Testis (tissue), 3 donors: ENCODE measurements around the gene ZNF547. TPM values are rescaled to one million over a fixed set of nuclear protein-coding genes. Genes with fewer than 3 reads are reported as not detected.
A peak's percentile ranks its signal among the peaks of the same experiment; 100 is the strongest.

Experiments used
- DNase-seq: peaks from one replicate; pipeline ENCODE4 v3.0.0-alpha.2; 2019
- H3K27ac ChIP-seq, 2 donors: fragments of 200-600 bp; sonication (generic); one replicate each; pipeline ENCODE4 v1.5.1; 2019
- H3K27me3 ChIP-seq: fragments of 200-600 bp; sonication (generic); one replicate; pipeline ENCODE4 v1.5.1; 2019
- H3K36me3 ChIP-seq: fragments of 200-600 bp; sonication (generic); one replicate; pipeline ENCODE4 v1.5.1; 2017; ENCODE audit warnings: low read depth; ENCODE audit errors: missing control alignments
- H3K4me1 ChIP-seq: fragments of 200-600 bp; sonication (generic); one replicate; pipeline ENCODE4 v1.5.1; 2019
- H3K4me3 ChIP-seq, 2 donors: fragments of 200-600 bp; sonication (generic); one replicate each; pipeline ENCODE4 v1.5.1; 2017 to 2019
- H3K9me3 ChIP-seq: fragments of 200-600 bp; sonication (generic); one replicate; pipeline ENCODE4 v1.5.1; 2017
- POLR2A ChIP-seq: fragments of 450-650 bp; IDR thresholded peaks from one replicate; pipeline ENCODE4 v1.6.1; 2017; ENCODE audit warnings: antibody characterized with exemption, mild to moderate bottlenecking, moderate library complexity
- WGBS, 2 donors: methylation state at CpG; one replicate each; pipeline ENCODE4 v1.1.5; 2018; 5-methylcytosine and 5-hydroxymethylcytosine counted together
- intact Hi-C: fragments of 100-400 bp; cut with DNase I; formaldehyde crosslinking; loops from one replicate; pipeline ENCODE4 v1.15.1; 2023; ENCODE audit warnings: low total_unique reads
- polyA plus RNA-seq: library from polyadenylated mRNA; stranded (reverse); fragments of 350-450 nt; fragmentation: Illumina TruSeq; extraction: RNeasy Lipid Tissue Mini Kit (QIAGEN cat#74804); gene quantifications from one replicate; pipeline ENCODE4 v1.2.3, GENCODE V29; 2014; ENCODE audit warnings: low read depth, low replicate concordance; ENCODE audit not compliant: insufficient read depth
- total RNA-seq, 2 donors: library from RNA; depleted of rRNA; stranded (reverse); fragments of >200 nt; gene quantifications; one replicate each; pipeline ENCODE4 v1.2.3, GENCODE V29; 2016
- TF ChIP-seq, protein P1 (sequence below), 3 experiments: fragments of 450-650 bp in 2 of 3; fragments of 200-600 bp in 1 of 3; sonication (generic) in 1 of 3; IDR thresholded peaks; one replicate each; pipeline ENCODE4 v1.5.1; 2016 to 2019; ENCODE audit warnings: antibody characterized with exemption in 3 of 3, mild to moderate bottlenecking in 2 of 3, moderate library complexity in 1 of 3

The ZNF547 gene
- total and polyA plus RNA-seq, 3 donors from 2014 or later = 4.7 to 11.8 (median 7.8) TPM

DNA sequence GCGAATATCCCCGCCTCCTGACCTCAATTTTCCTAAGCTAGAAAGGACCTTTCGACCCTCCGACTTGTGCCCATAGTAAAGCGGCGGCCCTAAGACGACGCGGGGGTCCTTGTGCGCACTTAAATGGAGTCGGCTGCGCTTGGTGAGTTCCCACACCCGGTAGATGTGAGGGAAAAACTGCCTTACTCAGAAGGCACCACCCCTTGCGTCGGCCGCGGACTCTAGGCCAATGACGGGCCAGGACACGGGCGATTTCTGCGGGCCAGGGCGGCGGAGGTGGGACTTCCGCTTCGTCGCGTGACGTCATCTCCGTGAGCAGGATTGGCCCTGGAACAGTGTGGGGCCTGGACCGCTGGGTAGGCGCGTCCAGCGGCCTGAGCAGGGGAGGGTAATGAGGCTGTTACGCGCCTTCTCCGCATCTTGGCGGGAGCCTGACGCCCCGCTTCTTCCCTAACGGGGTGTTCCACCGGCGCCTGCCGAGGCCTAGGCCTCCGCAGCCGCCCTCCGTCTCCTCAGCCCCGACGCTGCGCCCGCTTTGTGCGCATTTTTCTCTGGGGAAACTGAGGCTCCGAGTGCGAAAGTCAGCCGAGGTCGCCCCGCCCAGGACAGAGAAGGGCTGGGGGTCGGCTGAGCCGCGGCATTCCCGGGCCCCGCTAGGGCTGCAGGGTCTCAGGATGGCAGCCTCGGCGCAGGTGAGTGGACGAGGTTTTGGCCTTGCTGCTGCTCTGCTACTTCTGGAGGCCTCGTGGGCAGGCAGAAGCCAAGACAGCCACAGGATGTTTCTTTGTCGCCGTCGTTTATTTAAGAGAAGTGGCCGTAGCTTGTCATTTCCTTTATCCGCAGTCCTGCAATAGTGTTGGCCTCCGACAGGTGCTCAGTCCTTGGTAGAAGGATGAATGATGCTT is 42.9 kb upstream of the ZNF547 start, which contains the start of gene ZNF543:
TSS of gene ZNF543 (plus strand) at position 293 of the 905 bp plus-strand sequence. CDS start at position 675, 382 bp downstream.
- Histone ChIP-seq H3K9me3 (no peaks in the 10 kb centered on the region), H3K27me3 (no peaks in the 10 kb centered on the region), H3K4me3 (peak within 1 kb of the TSS; percentile 91 to 94), H3K27ac (peak within 1 kb of the TSS; percentile 83 to 90), H3K4me1 (peaks cover 7% of the 10 kb centered on the region), H3K36me3 (no peaks in the 10 kb centered on the region)
- 1% methylated on average over 22 to 70 of the region's 71 CpGs for WGBS, 2 donors
- peak; percentile 98 for DNase-seq
- intact Hi-C loops = no loop called here
- TF ChIP-seq, protein P1, sequence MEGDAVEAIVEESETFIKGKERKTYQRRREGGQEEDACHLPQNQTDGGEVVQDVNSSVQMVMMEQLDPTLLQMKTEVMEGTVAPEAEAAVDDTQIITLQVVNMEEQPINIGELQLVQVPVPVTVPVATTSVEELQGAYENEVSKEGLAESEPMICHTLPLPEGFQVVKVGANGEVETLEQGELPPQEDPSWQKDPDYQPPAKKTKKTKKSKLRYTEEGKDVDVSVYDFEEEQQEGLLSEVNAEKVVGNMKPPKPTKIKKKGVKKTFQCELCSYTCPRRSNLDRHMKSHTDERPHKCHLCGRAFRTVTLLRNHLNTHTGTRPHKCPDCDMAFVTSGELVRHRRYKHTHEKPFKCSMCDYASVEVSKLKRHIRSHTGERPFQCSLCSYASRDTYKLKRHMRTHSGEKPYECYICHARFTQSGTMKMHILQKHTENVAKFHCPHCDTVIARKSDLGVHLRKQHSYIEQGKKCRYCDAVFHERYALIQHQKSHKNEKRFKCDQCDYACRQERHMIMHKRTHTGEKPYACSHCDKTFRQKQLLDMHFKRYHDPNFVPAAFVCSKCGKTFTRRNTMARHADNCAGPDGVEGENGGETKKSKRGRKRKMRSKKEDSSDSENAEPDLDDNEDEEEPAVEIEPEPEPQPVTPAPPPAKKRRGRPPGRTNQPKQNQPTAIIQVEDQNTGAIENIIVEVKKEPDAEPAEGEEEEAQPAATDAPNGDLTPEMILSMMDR (IDR thresholded peaks at IDR 0.05) = no peak
- no peak for TF ChIP-seq POLR2A

- intact Hi-C loops = no loop called here
- Histone ChIP-seq H3K27ac (peak overlapping the region; percentile 83 to 90), H3K4me1 (peaks cover 7% of the 10 kb centered on the region), H3K27me3 (no peaks in the 10 kb centered on the region), H3K9me3 (no peaks in the 10 kb centered on the region), H3K36me3 (no peaks in the 10 kb centered on the region), H3K4me3 (peak overlapping the region; percentile 91 to 94)
- TF ChIP-seq, protein P1 (IDR thresholded peaks at IDR 0.05) = no peak
- no peak for TF ChIP-seq POLR2A
- 39 to 41% methylated on average over 8 of the region's 8 CpGs for WGBS, 2 donors
- DNase-seq = no peak
These were observed 42.2 kb upstream of the ZNF547 start for GRCh38 chr19:57321116-57321515.

- H3K4me1 ChIP-seq = peaks cover 7% of the 10 kb centered on the region
- H3K9me3 ChIP-seq = no peaks in the 10 kb centered on the region
- H3K4me3 ChIP-seq = no peak overlapping the region
- intact Hi-C loops = no loop called here
- H3K27ac ChIP-seq = no peak overlapping the region
- no peaks in the 10 kb centered on the region for H3K27me3 ChIP-seq
- H3K36me3 ChIP-seq = no peaks in the 10 kb centered on the region
- no peak for DNase-seq
- TF ChIP-seq, protein P1 (IDR thresholded peaks at IDR 0.05) = no peak
- no peak for TF ChIP-seq POLR2A
- 79 to 95% methylated on average over 3 of the region's 3 CpGs for WGBS, 2 donors
These were observed 41.6 kb upstream of the ZNF547 start for GRCh38 chr19:57321751-57322150.

- Histone ChIP-seq H3K4me3 (no peak overlapping the region), H3K4me1 (peaks cover 7% of the 10 kb centered on the region), H3K36me3 (no peaks in the 10 kb centered on the region), H3K27ac (no peak overlapping the region), H3K27me3 (no peaks in the 10 kb centered on the region), H3K9me3 (no peaks in the 10 kb centered on the region)
- intact Hi-C loops = no loop called here
- TF ChIP-seq, protein P1 (IDR thresholded peaks at IDR 0.05) = no peak
- TF ChIP-seq POLR2A = no peak
- no peak for DNase-seq
These were observed 38.4 kb upstream of the ZNF547 start for GRCh38 chr19:57324992-57325391.
